ENCODE data around the gene CHEK2. TPM values are rescaled to one million over a fixed set of nuclear protein-coding genes. Genes with fewer than 3 reads are reported as not detected.
A peak's percentile ranks its signal among the peaks of the same experiment; 100 is the strongest.

Gene CHEK2
- 10 to 100 TPM in 4 of 7 donors, 1 to 10 TPM in 3; 8.1 to 18.9 (median 10.6) TPM for total RNA-seq
- 10 to 100 TPM; 17.4 to 21.2 (median 19.8) TPM for polyA plus RNA-seq
- long read RNA-seq, donor 1, partial matches to known transcripts, result 0 of 1 reads
- long read RNA-seq, donor 1, other reads (novel, unspliced or antisense), result 0 of 1 reads
- long read RNA-seq, donor 2, partial matches to known transcripts, result 6 of 7 reads
- long read RNA-seq, donor 2, other reads (novel, unspliced or antisense), result 0 of 7 reads

GRCh38 chr22:28741785-28742561, at the start of gene CHEK2, which contains the start of gene HSCB:
CHEK2 (minus strand) TSS chr22:28741820; CDS start chr22:28734721, 7,099 bp downstream.
HSCB (plus strand) TSS chr22:28742039; CDS start chr22:28742096, 57 bp downstream.
- peak within 1 kb of the TSS; percentile 91 to 100 (median 99) for H3K27ac ChIP-seq
- no peaks in the 10 kb centered on the region for H3K27me3 ChIP-seq (replicated peaks in 1 of 7)
- H3K9me3 ChIP-seq, result no peaks in the 10 kb centered on the region
- TF ChIP-seq POLR2AphosphoS5 (IDR thresholded peaks at IDR 0.05) (peak; percentile 88 to 92 (median 90)), POLR2A (IDR thresholded peaks at IDR 0.05) (peak; percentile 34 to 54 (median 36)), CTCF (IDR thresholded peaks at IDR 0.05 in 8 of 11, conservative IDR thresholded peaks at IDR 0.05 in 3 of 11) (peak in 4 of 11 experiments; percentile 18 to 39 (median 32))
- peaks cover 3 to 45% (median 32%) of the 10 kb centered on the region in 6 donors for H3K36me3 ChIP-seq
- intact Hi-C loops (cut with DNase I; ENCODE audit: low total_unique reads), result no loop called here
- 0 to 1% (median 0%) methylated on average over 44 to 54 of the region's 54 CpGs for WGBS, 5 donors
- peak; percentile 97 for DNase-seq
- peak within 1 kb of the TSS; percentile 61 to 97 (median 94) for H3K4me3 ChIP-seq
- peaks cover 6 to 41% (median 22%) of the 10 kb centered on the region in 6 donors for H3K4me1 ChIP-seq

- DNase-seq, result peak; percentile 15
These were observed 49.5 kb upstream of the CHEK2 start for GRCh38 chr22:28791124-28791523.

DNA sequence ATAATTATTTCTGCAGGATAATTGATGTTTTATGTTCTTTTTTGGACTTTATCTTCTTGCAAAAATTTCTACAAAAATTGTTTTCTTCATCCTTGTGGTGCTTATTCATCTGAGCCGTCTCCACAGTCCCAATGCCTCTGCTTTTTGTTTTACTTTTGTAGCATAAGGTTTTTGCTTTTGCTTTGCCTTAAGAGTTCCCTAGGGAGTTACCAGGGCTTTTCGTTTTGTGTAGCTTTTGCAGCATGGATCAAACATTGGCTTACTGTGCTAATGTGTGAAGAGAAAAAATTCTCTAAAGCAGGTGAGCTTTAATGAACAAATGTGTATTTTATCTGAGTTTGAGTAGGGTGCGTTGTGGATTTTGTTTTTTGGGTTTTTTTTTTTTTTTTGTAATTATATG, 47.0 kb upstream of the CHEK2 start:
- TF ChIP-seq CTCF (IDR thresholded peaks at IDR 0.05 in 8 of 11, conservative IDR thresholded peaks at IDR 0.05 in 3 of 11) (no peak), POLR2AphosphoS5 (IDR thresholded peaks at IDR 0.05) (no peak), POLR2A (IDR thresholded peaks at IDR 0.05) (no peak)
- intact Hi-C loops (cut with DNase I; ENCODE audit: low total_unique reads), result no loop called here
- peaks cover 11 to 55% (median 37%) of the 10 kb centered on the region in 6 donors for H3K4me1 ChIP-seq
- no peak for DNase-seq
- WGBS, 5 donors, result 64 to 81% (median 74%) methylated on average over 3 of the region's 3 CpGs
- no peaks in the 10 kb centered on the region for H3K9me3 ChIP-seq
- no peak overlapping the region for H3K4me3 ChIP-seq
- no peak overlapping the region for H3K27ac ChIP-seq
- peaks cover 0 to 77% (median 49%) of the 10 kb centered on the region in 6 donors for H3K36me3 ChIP-seq
- H3K27me3 ChIP-seq (replicated peaks in 1 of 7), result no peaks in the 10 kb centered on the region

More at GRCh38 chr22:28791124-28791523, 49.5 kb upstream of the CHEK2 start:
- peaks cover 0 to 77% (median 51%) of the 10 kb centered on the region in 6 donors for H3K36me3 ChIP-seq
- intact Hi-C loops (cut with DNase I; ENCODE audit: low total_unique reads), result no loop called here
- WGBS, 5 donors, result 92 to 97% (median 94%) methylated on average over 5 of the region's 5 CpGs
- peak overlapping the region in 6 of 8 donors; percentile 13 to 80 (median 49) for H3K27ac ChIP-seq
- TF ChIP-seq POLR2A (IDR thresholded peaks at IDR 0.05) (no peak), CTCF (IDR thresholded peaks at IDR 0.05 in 8 of 11, conservative IDR thresholded peaks at IDR 0.05 in 3 of 11) (no peak), POLR2AphosphoS5 (IDR thresholded peaks at IDR 0.05) (no peak)
- H3K27me3 ChIP-seq (replicated peaks in 1 of 7), result no peaks in the 10 kb centered on the region
- no peaks in the 10 kb centered on the region for H3K9me3 ChIP-seq
- H3K4me1 ChIP-seq, result peaks cover 21 to 73% (median 57%) of the 10 kb centered on the region in 6 donors
- H3K4me3 ChIP-seq, result no peak overlapping the region

Measured in spleen (tissue), 13 donors.